ENCODE data around the gene DHRS2. TPM values are rescaled to one million over a fixed set of nuclear protein-coding genes. Genes with fewer than 3 reads are reported as not detected.
"Not testable (repeated sequence)": the region's sequence is repeated elsewhere in the genome, so short reads cannot be mapped to it uniquely, and the experiment has no call there.

Gene DHRS2
- polyA plus RNA-seq, 1 donor from 2014 or later = not detected

- Mint-ChIP-seq H3K27me3 (peaks cover 1% of the 10 kb centered on the region), H3K4me3 (no peak overlapping the region), H3K27ac (no peak overlapping the region), H3K9me3 (peaks cover 0 to 3% (median 2%) of the 10 kb centered on the region in 3 donors), H3K36me3 (no peaks in the 10 kb centered on the region), H3K4me1 (peaks cover 0 to 2% (median 0%) of the 10 kb centered on the region in 3 donors)
Measured at GRCh38 chr14:23633160-23633701, 2.9 kb upstream of the DHRS2 start.

- H3K27ac Mint-ChIP-seq, H3K27me3 Mint-ChIP-seq, H3K36me3 Mint-ChIP-seq, H3K9me3 Mint-ChIP-seq, H3K4me1 Mint-ChIP-seq, H3K4me3 Mint-ChIP-seq: not testable (repeated sequence)
Measured at GRCh38 chr14:23634698-23635412, 1.3 kb upstream of the DHRS2 start.

- not testable (repeated sequence) for H3K4me3 Mint-ChIP-seq, H3K27me3 Mint-ChIP-seq, H3K4me1 Mint-ChIP-seq, H3K27ac Mint-ChIP-seq, H3K9me3 Mint-ChIP-seq, H3K36me3 Mint-ChIP-seq
Measured at GRCh38 chr14:23637312-23637654, 1.1 kb downstream of the DHRS2 start.

GRCh38 chr14:23637655-23638413 lies 1.7 kb downstream of the DHRS2 start:
- H3K4me3 Mint-ChIP-seq, H3K27ac Mint-ChIP-seq, H3K9me3 Mint-ChIP-seq, H3K27me3 Mint-ChIP-seq, H3K4me1 Mint-ChIP-seq, H3K36me3 Mint-ChIP-seq: not testable (repeated sequence)

GRCh38 chr14:23638414-23639047 lies 2.4 kb downstream of the DHRS2 start:
- H3K27ac Mint-ChIP-seq = no peak overlapping the region
- H3K4me3 Mint-ChIP-seq = no peak overlapping the region
- no peaks in the 10 kb centered on the region for H3K4me1 Mint-ChIP-seq
- H3K36me3 Mint-ChIP-seq = no peaks in the 10 kb centered on the region
- H3K27me3 Mint-ChIP-seq = no peaks in the 10 kb centered on the region
- H3K9me3 Mint-ChIP-seq = peaks cover 0 to 3% (median 2%) of the 10 kb centered on the region in 3 donors

- Mint-ChIP-seq H3K9me3 (peaks cover 0 to 3% (median 2%) of the 10 kb centered on the region in 3 donors), H3K4me3 (no peak overlapping the region), H3K27ac (no peak overlapping the region)
Measured at GRCh38 chr14:23639048-23639890, 3.1 kb downstream of the DHRS2 start.

GRCh38 chr14:23639891-23640523 lies 3.8 kb downstream of the DHRS2 start:
- no peak overlapping the region for H3K4me3 Mint-ChIP-seq
- H3K9me3 Mint-ChIP-seq = peaks cover 0 to 3% (median 0%) of the 10 kb centered on the region in 3 donors
- no peaks in the 10 kb centered on the region for H3K4me1 Mint-ChIP-seq
- no peaks in the 10 kb centered on the region for H3K27me3 Mint-ChIP-seq
- H3K27ac Mint-ChIP-seq = no peak overlapping the region
- no peaks in the 10 kb centered on the region for H3K36me3 Mint-ChIP-seq

More at GRCh38 chr14:23639048-23639890, 3.1 kb downstream of the DHRS2 start:
- Mint-ChIP-seq H3K27me3 (no peaks in the 10 kb centered on the region), H3K4me1 (no peaks in the 10 kb centered on the region), H3K36me3 (no peaks in the 10 kb centered on the region)

GRCh38 chr14:23640524-23641141 lies 4.5 kb downstream of the DHRS2 start:
- H3K27ac Mint-ChIP-seq = no peak overlapping the region
- H3K9me3 Mint-ChIP-seq = peaks cover 0 to 3% (median 0%) of the 10 kb centered on the region in 3 donors
- no peaks in the 10 kb centered on the region for H3K36me3 Mint-ChIP-seq
- H3K27me3 Mint-ChIP-seq = no peaks in the 10 kb centered on the region
- H3K4me3 Mint-ChIP-seq = no peak overlapping the region
- no peaks in the 10 kb centered on the region for H3K4me1 Mint-ChIP-seq

- Mint-ChIP-seq H3K4me1 (no peaks in the 10 kb centered on the region), H3K27ac (no peak overlapping the region), H3K27me3 (no peaks in the 10 kb centered on the region), H3K4me3 (no peak overlapping the region), H3K36me3 (no peaks in the 10 kb centered on the region), H3K9me3 (peaks cover 0 to 1% (median 0%) of the 10 kb centered on the region in 3 donors)
Measured at GRCh38 chr14:23641180-23641914, 5.2 kb downstream of the DHRS2 start.

GRCh38 chr14:23641915-23642588 lies 5.9 kb downstream of the DHRS2 start:
- no peaks in the 10 kb centered on the region for H3K36me3 Mint-ChIP-seq
- no peak overlapping the region for H3K4me3 Mint-ChIP-seq
- H3K27ac Mint-ChIP-seq = no peak overlapping the region
- peaks cover under 1% of the 10 kb centered on the region for H3K27me3 Mint-ChIP-seq
- H3K9me3 Mint-ChIP-seq = no peaks in the 10 kb centered on the region
- no peaks in the 10 kb centered on the region for H3K4me1 Mint-ChIP-seq

- H3K9me3 Mint-ChIP-seq = no peaks in the 10 kb centered on the region
- no peak overlapping the region for H3K27ac Mint-ChIP-seq
- H3K4me1 Mint-ChIP-seq = no peaks in the 10 kb centered on the region
- H3K27me3 Mint-ChIP-seq = peaks cover 5% of the 10 kb centered on the region
- no peak overlapping the region for H3K4me3 Mint-ChIP-seq
- no peaks in the 10 kb centered on the region for H3K36me3 Mint-ChIP-seq
Measured at GRCh38 chr14:23643533-23644194, 7.5 kb downstream of the DHRS2 start.

- H3K36me3 Mint-ChIP-seq = no peaks in the 10 kb centered on the region
- H3K4me1 Mint-ChIP-seq = no peaks in the 10 kb centered on the region
Measured at GRCh38 chr14:23644195-23644918, 8.2 kb downstream of the DHRS2 start.

More at GRCh38 chr14:23644195-23644918, 8.2 kb downstream of the DHRS2 start:
- H3K27me3 Mint-ChIP-seq = peaks cover 5% of the 10 kb centered on the region
- H3K4me3 Mint-ChIP-seq = no peak overlapping the region
- H3K27ac Mint-ChIP-seq = no peak overlapping the region
- no peaks in the 10 kb centered on the region for H3K9me3 Mint-ChIP-seq

Data from IgD-negative memory B cell (primary cell).